Uterus (tissue), 2 donors: ENCODE data around the gene DPH1.

Experiments
- CTCF ChIP-seq, 4 experiments: fragments of 200-600 bp in 2 of 4; fragments of 450-650 bp in 2 of 4; sonication (generic) in 2 of 4; IDR thresholded peaks; one replicate each; pipeline ENCODE4 v1.5.1; 2016 to 2019; ENCODE audit warnings: antibody characterized with exemption in 4 of 4, mild to moderate bottlenecking in 2 of 4, moderate library complexity in 1 of 4
- POLR2A ChIP-seq, 2 donors: fragments of 450-650 bp; IDR thresholded peaks; one replicate each; pipeline ENCODE4 v1.6.1; 2016; ENCODE audit warnings: antibody characterized with exemption in 2 of 2, mild to moderate bottlenecking in 1 of 2, moderate library complexity in 1 of 2

- TF ChIP-seq CTCF (IDR thresholded peaks at IDR 0.05), result no peak
- TF ChIP-seq POLR2A (IDR thresholded peaks at IDR 0.05), result no peak
These were observed 25.6 kb downstream of the DPH1 start for GRCh38 chr17:2055292-2056205.
